KMS-11 (cell line): ENCODE results near the gene PNPLA7.
A peak's percentile ranks its signal among the peaks of the same experiment; 100 is the strongest.

Experiments used
- H2AFZ ChIP-seq: fragments of 200-600 bp; sonication (generic); 2 replicates; pipeline ENCODE4 v1.6.1; 2016; ENCODE audit warnings: antibody characterized with exemption, mixed run types, low read depth
- H3K27ac ChIP-seq: fragments of 200-600 bp; sonication (generic); 2 replicates; pipeline ENCODE4 v1.6.1; 2016; ENCODE audit warnings: mild to moderate bottlenecking, mixed run types
- H3K27me3 ChIP-seq: fragments of 200-600 bp; sonication (generic); 2 replicates; pipeline ENCODE4 v1.6.1; 2017; ENCODE audit warnings: mild to moderate bottlenecking, low read depth, mixed run types, moderate library complexity; ENCODE audit not compliant: insufficient read depth
- H3K36me3 ChIP-seq: fragments of 200-600 bp; sonication (generic); 2 replicates; pipeline ENCODE4 v1.6.1; 2017; ENCODE audit warnings: mild to moderate bottlenecking, mixed run types; ENCODE audit not compliant: insufficient read depth
- H3K4me1 ChIP-seq: fragments of 200-600 bp; sonication (generic); 2 replicates; pipeline ENCODE4 v1.6.1; 2016; ENCODE audit warnings: mild to moderate bottlenecking, low read depth, mixed run types; ENCODE audit not compliant: poor library complexity, severe bottlenecking
- H3K4me2 ChIP-seq: fragments of 200-600 bp; sonication (generic); 2 replicates; pipeline ENCODE4 v1.7.0; 2016; ENCODE audit warnings: mild to moderate bottlenecking, mixed run types
- H3K4me3 ChIP-seq: fragments of 200-600 bp; sonication (generic); IDR thresholded peaks from 2 replicates; pipeline ENCODE4 v1.6.1; 2017; ENCODE audit warnings: low read depth, low read length, mixed read lengths; ENCODE audit not compliant: insufficient read depth
- H3K79me2 ChIP-seq: fragments of 200-600 bp; sonication (generic); 2 replicates; pipeline ENCODE4 v1.6.1; 2016; ENCODE audit warnings: low read depth, mixed run types; ENCODE audit not compliant: insufficient read depth
- H3K9ac ChIP-seq: fragments of 200-600 bp; sonication (generic); 2 replicates; pipeline ENCODE4 v1.6.1; 2016; ENCODE audit warnings: mild to moderate bottlenecking, mixed run types
- H4K20me1 ChIP-seq: fragments of 200-600 bp; sonication (generic); 2 replicates; pipeline ENCODE4 v1.6.1; 2016; ENCODE audit warnings: mild to moderate bottlenecking, mixed run types; ENCODE audit not compliant: insufficient read depth
- CTCF ChIP-seq: fragments of 200-600 bp; sonication (generic); conservative IDR thresholded peaks from 2 replicates; pipeline ENCODE4 v1.6.1; 2017; ENCODE audit warnings: low read depth, mild to moderate bottlenecking, antibody characterized with exemption, low read length, moderate library complexity, mixed read lengths

Gene PNPLA7

GRCh38 chr9:137423514-137424291 is 126.5 kb downstream of the PNPLA7 start:
- Histone ChIP-seq H4K20me1 (no peaks in the 10 kb centered on the region), H3K4me1 (peaks cover 16% of the 10 kb centered on the region), H3K27me3 (peaks cover 23% of the 10 kb centered on the region), H2AFZ (peak overlapping the region; percentile 81), H3K4me2 (peak overlapping the region; percentile 84), H3K79me2 (no peaks in the 10 kb centered on the region; the same call in 1 of the 2 replicates), H3K9ac (peak overlapping the region; percentile 50; the same call in 1 of the 2 replicates), H3K27ac (no peak overlapping the region), H3K4me3 (no peak overlapping the region), H3K36me3 (no peaks in the 10 kb centered on the region)
- peak; percentile 18; the same call in 1 of the 2 replicates for TF ChIP-seq CTCF

- Histone ChIP-seq H3K4me2 (peak within 1 kb of the TSS; percentile 85), H3K27ac (peak within 1 kb of the TSS; percentile 5; the same call in 1 of the 2 replicates)
Observed at GRCh38 chr9:137422604-137423513, 127.3 kb downstream of the PNPLA7 start, which contains the start of the genes EXD3 and NOXA1. Gene EXD3 (minus strand): TSS chr9:137423162. CDS start chr9:137395357, 27,805 bp downstream. Gene NOXA1 (plus strand): TSS chr9:137423393. CDS start chr9:137423530, 137 bp downstream.

GRCh38 chr9:137421838-137422603 is 128.2 kb downstream of the PNPLA7 start:
- Histone ChIP-seq H3K4me3 (no peak overlapping the region), H3K79me2 (no peaks in the 10 kb centered on the region; the same call in 1 of the 2 replicates), H3K9ac (peak overlapping the region; percentile 56), H3K36me3 (no peaks in the 10 kb centered on the region), H3K4me1 (peaks cover 16% of the 10 kb centered on the region), H3K27ac (peak overlapping the region; percentile 5; the same call in 1 of the 2 replicates), H3K27me3 (peaks cover 16% of the 10 kb centered on the region), H2AFZ (peak overlapping the region; percentile 69), H3K4me2 (peak overlapping the region; percentile 85), H4K20me1 (no peaks in the 10 kb centered on the region)
- TF ChIP-seq CTCF: no peak

More at GRCh38 chr9:137422604-137423513, 127.3 kb downstream of the PNPLA7 start, which contains the start of the genes EXD3 and NOXA1:
- peak; percentile 39; the same call in 1 of the 2 replicates for TF ChIP-seq CTCF
- peaks cover 20% of the 10 kb centered on the region for H3K27me3 ChIP-seq
- H4K20me1 ChIP-seq: no peaks in the 10 kb centered on the region
- no peaks in the 10 kb centered on the region for H3K36me3 ChIP-seq
- H3K79me2 ChIP-seq: no peaks in the 10 kb centered on the region; the same call in 1 of the 2 replicates
- no peak within 1 kb of the TSS for H3K4me3 ChIP-seq
- H3K4me1 ChIP-seq: peaks cover 16% of the 10 kb centered on the region
- peak within 1 kb of the TSS; percentile 56 for H3K9ac ChIP-seq
- peak within 1 kb of the TSS; percentile 81 for H2AFZ ChIP-seq
